ENCODE measurements around the gene N4BP3. TPM values are rescaled to one million over a fixed set of nuclear protein-coding genes. Genes with fewer than 3 reads are reported as not detected.

N4BP3 gene
- total RNA-seq, 4 donors from 2014 or later: 3.9 to 6.4 (median 5.6) TPM

- TF ChIP-seq, protein P1, sequence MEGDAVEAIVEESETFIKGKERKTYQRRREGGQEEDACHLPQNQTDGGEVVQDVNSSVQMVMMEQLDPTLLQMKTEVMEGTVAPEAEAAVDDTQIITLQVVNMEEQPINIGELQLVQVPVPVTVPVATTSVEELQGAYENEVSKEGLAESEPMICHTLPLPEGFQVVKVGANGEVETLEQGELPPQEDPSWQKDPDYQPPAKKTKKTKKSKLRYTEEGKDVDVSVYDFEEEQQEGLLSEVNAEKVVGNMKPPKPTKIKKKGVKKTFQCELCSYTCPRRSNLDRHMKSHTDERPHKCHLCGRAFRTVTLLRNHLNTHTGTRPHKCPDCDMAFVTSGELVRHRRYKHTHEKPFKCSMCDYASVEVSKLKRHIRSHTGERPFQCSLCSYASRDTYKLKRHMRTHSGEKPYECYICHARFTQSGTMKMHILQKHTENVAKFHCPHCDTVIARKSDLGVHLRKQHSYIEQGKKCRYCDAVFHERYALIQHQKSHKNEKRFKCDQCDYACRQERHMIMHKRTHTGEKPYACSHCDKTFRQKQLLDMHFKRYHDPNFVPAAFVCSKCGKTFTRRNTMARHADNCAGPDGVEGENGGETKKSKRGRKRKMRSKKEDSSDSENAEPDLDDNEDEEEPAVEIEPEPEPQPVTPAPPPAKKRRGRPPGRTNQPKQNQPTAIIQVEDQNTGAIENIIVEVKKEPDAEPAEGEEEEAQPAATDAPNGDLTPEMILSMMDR (IDR thresholded peaks at IDR 0.05): no peak
- peak in 1 of 2 donors; percentile 83 for TF ChIP-seq POLR2A (IDR thresholded peaks at IDR 0.05)
- H3K4me1 ChIP-seq: peaks cover 8 to 9% of the 10 kb centered on the region in 2 donors
- H3K9me3 ChIP-seq: no peaks in the 10 kb centered on the region
- peak; percentile 87 to 89 for DNase-seq
- 0% methylated on average over 18 to 23 of the region's 102 CpGs for WGBS, 2 donors
- peak within 1 kb of the TSS; percentile 73 to 98 (median 93) for H3K27ac ChIP-seq
- no peaks in the 10 kb centered on the region for H3K27me3 ChIP-seq
- intact Hi-C loops (cut with DNase I): no loop called here
- H3K4me3 ChIP-seq (replicated peaks in 1 of 3): peak within 1 kb of the TSS; percentile 48 to 85 (median 83)
- no peaks in the 10 kb centered on the region for H3K36me3 ChIP-seq
Observed at GRCh38 chr5:178130576-178131445, 17.5 kb downstream of the N4BP3 start, which contains the start of gene RMND5B. RMND5B (plus strand) TSS chr5:178131014; CDS start chr5:178138120, 7,106 bp downstream.

DNA sequence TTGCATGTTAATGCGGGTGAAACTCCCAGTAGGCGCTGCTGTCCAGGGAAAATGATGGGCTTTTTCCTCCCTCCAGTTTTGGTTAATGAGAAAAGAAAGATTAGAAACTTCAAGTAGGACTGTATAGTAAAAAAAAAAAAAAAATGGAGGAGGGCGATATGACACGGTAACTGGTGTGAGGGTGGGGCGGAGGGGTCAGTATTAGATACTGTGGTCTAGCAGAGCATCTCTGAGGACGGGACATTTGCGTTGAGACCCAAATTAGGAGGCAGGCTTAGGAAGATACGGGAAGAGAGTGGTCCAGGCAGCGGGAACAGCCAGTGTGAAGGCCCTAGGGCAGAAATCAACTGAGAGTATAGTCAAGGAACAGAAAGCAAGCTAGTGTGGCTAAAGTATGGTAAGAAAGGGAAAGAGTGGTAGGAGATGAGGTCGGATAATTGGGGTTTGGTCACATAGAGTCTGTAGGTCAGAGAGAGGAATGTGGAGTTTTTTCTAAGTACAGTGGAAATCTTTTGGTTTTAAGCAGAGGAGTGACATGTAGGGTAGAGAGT, 18.2 kb downstream of the N4BP3 start:
- H3K27ac ChIP-seq: peak overlapping the region in 2 of 3 donors; percentile 73 to 98
- WGBS, 2 donors: 20 to 23% methylated on average over 10 of the region's 10 CpGs
- H3K4me1 ChIP-seq: peaks cover 8 to 9% of the 10 kb centered on the region in 2 donors

GRCh38 chr5:178136990-178137389, 23.7 kb downstream of the N4BP3 start:
- Histone ChIP-seq H3K36me3 (peaks cover 5 to 13% of the 10 kb centered on the region in 2 donors), H3K9me3 (no peaks in the 10 kb centered on the region), H3K27ac (no peak overlapping the region), H3K4me3 (replicated peaks in 1 of 3) (no peak overlapping the region), H3K27me3 (no peaks in the 10 kb centered on the region), H3K4me1 (peaks cover 2 to 4% of the 10 kb centered on the region in 2 donors)
- no peak for TF ChIP-seq POLR2A (IDR thresholded peaks at IDR 0.05)
- TF ChIP-seq, protein P1 (IDR thresholded peaks at IDR 0.05): no peak
- intact Hi-C loops (cut with DNase I): no loop called here
- no peak for DNase-seq
- 88 to 90% methylated on average over 10 of the region's 10 CpGs for WGBS, 2 donors

More for the DNA sequence above, 18.2 kb downstream of the N4BP3 start:
- peak overlapping the region; percentile 48 to 85 (median 83) for H3K4me3 ChIP-seq (replicated peaks in 1 of 3)
- no peaks in the 10 kb centered on the region for H3K36me3 ChIP-seq
- intact Hi-C loops (cut with DNase I): no loop called here
- H3K27me3 ChIP-seq: no peaks in the 10 kb centered on the region
- H3K9me3 ChIP-seq: no peaks in the 10 kb centered on the region
- no peak for DNase-seq
- TF ChIP-seq POLR2A (IDR thresholded peaks at IDR 0.05): no peak
- TF ChIP-seq, protein P1 (IDR thresholded peaks at IDR 0.05): no peak

DNA sequence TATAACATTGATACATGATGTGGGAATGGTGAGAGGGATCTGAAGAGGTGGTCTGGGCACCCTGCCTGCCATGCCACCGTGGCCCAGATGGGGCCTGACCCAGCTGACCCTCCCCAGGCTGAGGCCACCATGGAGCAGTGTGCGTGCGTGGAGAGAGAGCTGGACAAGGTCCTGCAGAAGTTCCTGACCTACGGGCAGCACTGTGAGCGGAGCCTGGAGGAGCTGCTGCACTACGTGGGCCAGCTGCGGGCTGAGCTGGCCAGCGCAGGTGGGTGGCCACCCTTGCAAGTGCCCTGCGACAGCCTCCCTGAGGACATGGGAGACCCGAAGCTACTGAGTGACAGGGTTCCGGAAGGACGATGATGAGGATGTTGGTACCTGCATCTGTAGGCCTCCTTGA, 24.7 kb downstream of the N4BP3 start:
- no peak for TF ChIP-seq POLR2A (IDR thresholded peaks at IDR 0.05)
- TF ChIP-seq, protein P1 (IDR thresholded peaks at IDR 0.05): no peak
- DNase-seq: no peak
- Histone ChIP-seq H3K27me3 (no peaks in the 10 kb centered on the region), H3K4me1 (no peaks in the 10 kb centered on the region), H3K27ac (no peak overlapping the region), H3K9me3 (no peaks in the 10 kb centered on the region), H3K4me3 (replicated peaks in 1 of 3) (no peak overlapping the region), H3K36me3 (peaks cover 14 to 23% of the 10 kb centered on the region in 2 donors)
- intact Hi-C loops (cut with DNase I): no loop called here
- whole genome bisulfite sequencing, 2 donors: 90 to 92% methylated on average over 12 of the region's 12 CpGs

DNA sequence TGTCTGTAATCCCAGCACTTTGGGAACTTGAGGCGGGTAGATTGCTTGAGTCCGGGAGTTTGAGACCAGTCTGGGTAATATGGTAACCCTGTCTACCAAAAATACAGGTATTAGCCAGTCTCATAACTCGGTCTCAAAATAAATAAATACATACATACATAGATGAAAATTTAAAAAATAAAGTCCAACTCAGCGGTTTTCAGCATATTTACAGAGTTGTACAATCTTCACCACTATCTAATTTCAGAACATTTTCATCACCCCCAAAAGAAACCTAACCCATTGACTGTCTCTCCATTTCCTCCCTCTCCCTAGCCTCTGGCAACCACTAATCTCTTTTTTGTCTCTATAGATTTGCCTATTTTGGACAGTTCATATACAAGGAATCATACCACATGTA, 28.2 kb downstream of the N4BP3 start:
- TF ChIP-seq POLR2A (IDR thresholded peaks at IDR 0.05): no peak
- Histone ChIP-seq H3K4me1 (no peaks in the 10 kb centered on the region), H3K36me3 (peaks cover 42 to 46% of the 10 kb centered on the region in 2 donors), H3K27ac (no peak overlapping the region), H3K9me3 (no peaks in the 10 kb centered on the region), H3K4me3 (replicated peaks in 1 of 3) (no peak overlapping the region), H3K27me3 (no peaks in the 10 kb centered on the region)
- no peak for DNase-seq
- intact Hi-C loops (cut with DNase I): no loop called here
- 97 to 99% methylated on average over 4 of the region's 4 CpGs for WGBS, 2 donors
